NCI-H1417 treated with DMSO at 0.1 percent for 48 hours (cell line): ENCODE measurements around the gene SLF2.

Experiments
- DNase-seq: peaks from one replicate; lab custom pipeline; 2025; lab: John Stamatoyannopoulos, UW

SLF2 gene

DNA sequence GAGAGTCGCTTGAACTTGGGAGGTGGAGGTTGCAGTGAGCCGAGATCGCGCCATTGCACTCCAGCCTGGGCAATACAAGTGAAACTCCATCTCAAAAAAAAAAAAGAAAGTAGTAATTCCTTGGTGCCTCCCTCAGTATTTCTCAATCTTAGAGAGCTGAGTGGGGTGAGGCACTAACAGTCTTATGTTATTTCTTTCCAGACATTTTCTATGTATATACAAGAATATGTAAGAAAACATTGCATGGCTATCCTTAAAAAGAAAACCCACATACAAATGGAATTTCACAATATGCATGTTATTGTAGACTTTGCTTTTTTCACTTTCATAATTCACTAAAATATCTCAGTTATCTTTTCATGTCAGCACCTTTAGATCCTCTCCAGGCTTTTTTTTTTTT lies 13.6 kb upstream of the SLF2 start:
- no peak for DNase-seq

DNA sequence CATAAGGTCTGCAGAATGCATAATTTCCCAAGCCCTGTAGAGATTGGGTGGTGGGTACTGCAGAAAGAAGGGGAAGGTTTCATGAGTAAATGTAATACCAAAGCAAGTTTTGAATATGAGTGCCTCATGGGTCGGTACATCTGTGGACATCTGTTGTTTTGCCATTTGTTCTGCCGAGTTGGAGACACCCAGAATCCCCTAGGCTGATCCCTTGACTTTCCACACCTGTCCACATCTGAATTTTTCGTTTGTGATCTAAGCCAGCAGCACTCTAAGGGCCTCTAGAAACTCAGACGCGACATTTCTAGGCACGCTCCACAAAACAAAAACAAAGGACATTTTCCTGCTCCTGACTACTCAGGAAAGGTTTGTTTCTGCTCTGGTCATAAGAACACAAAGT lies 11.7 kb upstream of the SLF2 start:
- no peak for DNase-seq

DNA sequence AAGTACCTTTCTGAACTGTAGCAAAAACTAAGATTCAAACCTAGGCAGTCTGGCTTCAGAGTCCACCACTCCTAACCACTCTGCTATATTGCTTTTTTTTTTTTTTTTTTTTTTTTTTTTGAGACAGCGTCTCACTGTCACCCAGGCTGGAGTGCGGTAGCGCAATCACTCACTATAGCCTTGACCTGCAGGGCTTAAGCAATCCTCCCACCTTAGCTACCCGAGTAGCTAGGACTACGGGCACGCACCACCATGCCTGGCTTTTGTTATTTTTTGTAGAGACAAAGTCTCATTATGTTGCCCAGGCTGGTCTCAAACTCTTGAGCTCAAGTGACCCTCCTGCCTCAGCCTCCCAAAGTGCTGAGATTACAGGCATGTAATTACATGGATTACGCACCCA lies 10.1 kb upstream of the SLF2 start:
- no peak for DNase-seq

DNA sequence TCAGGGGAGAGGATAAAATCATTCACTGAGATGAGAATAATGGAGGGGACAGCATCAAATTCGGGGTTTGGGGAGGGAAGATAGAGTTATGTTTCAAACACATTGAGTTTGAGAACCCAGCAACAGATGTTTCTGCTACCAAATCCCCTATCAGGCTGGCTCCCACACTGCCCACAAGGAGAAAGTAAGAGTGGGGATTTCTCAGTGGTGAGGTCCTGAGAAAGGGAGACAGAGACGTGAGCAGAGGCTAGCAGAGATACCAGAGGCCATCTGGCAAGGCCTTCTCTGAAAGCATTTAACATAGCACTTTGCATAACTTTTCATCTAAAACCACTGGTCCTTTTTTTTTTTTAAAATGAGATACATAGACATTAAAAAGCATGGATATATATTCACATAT lies 7.8 kb upstream of the SLF2 start:
- DNase-seq: no peak

DNA sequence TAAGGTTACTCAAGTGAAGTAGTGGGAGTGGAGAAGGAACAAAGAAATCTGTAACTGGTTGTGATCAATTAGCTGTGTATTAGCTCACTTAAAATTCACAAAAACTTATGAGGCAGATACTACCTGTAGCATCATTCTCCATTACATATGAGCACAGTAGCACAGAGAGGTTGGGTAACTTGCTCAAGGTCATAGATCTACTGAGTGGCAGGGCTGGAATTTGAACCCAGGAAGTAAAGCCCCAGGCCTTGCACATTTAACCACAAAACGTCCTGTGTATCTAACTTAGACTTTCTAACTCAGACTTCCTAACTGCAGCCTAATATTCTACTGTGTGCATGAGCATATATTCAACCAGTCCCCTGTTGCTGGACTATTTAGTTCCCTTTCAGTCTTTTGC lies 5.6 kb upstream of the SLF2 start:
- no peak for DNase-seq

DNA sequence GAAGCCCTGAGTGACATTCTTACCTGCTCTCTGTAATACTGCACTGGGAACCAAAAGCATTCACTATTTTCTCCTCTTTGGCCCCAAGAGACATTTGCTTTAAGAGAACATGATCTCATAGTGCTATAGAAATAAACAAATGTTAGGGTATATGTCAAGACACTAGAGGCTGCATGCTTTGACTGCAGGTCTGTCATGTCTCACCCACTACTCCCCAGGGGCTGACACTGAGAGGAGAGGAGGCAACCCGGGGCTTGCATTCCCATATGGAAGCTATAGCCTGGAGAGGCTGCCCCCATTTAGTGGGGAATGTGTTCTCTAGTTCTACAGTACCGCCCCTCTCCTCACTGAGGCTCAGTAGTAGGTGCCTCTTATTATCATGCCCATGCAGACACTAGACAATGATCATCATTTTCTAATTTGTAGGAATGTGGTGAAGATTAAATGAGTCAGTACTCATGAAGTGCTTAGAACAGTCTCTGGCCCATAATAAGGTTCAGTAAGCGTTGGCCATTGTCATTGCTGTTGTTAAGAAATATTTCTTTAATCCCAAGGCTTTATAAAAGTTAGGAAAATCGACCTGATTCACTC lies 4.9 kb upstream of the SLF2 start:
- no peak for DNase-seq

DNA sequence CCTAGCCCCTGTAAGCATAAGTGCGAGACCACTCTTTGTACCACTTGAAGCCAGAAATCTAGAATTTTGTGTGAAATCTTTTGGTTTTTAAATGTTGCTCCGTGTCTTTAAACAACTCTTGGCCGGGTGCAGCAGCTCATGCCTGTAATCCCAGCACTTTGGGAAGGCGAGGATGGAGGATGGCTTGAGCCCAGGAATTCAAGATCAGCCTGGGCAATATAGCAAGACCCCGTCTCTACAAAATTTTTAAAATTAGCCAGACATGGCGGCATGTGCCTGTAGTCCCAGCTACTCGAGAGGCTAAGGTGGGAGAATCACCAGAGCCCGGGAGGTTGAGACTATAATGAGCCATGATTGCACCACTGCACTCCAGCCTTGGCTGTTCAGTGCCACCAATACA lies 4.4 kb upstream of the SLF2 start:
- DNase-seq: no peak

DNA sequence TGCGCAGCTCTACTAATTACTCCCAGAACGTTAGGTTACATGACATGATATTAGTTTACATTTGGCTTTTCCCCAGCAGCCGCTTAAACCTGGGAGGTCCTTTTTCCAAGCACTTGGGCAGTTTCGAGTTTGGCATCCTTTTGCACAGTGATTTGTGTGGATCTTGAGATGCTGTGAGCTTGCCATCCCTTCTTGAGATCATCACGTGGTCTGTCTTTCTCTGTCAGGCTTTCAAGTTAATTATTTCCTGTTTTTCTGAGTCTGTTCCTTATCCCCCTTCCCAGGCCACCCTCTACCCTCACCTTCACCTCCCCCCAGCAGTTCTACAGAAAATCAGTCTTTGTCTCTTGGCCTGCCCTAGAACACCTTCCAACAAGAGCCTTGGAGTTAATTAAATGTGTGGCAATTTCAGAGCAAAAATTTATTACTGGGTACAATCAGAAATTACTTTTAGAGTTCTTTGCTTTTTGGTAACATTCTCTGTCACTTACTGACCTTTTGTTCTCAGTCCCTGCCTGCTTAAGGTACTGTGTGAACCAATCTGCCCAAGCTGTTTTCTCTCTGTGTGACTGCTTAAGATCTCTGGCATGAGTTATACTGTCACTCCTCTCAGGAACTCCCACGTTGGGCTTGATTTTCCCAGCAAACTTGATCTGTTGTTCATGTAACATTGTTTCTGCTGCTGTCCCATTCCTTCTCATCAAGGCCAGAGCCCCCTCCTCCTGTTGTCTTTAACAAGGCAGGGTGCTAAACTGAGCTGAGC lies 3.1 kb upstream of the SLF2 start:
- no peak for DNase-seq

DNA sequence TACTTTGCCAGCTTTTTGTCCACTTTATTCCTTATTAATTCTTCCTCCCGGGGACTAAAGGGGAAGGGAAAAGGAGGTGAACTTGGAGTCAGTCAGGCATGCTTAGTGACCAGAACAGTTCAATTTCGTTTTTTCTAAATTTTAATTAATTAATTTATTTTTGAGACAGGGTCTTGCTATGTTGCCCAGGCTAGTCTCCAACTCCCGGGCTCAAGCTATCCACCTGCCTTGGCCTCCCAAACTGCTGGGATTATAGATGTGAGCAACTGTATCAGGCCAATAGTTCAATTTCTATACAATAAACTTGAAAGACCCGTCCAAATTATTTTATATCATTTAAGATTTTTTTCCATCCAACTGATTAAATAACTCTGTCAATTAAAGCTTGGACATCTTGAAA lies 1.3 kb upstream of the SLF2 start:
- no peak for DNase-seq

DNA sequence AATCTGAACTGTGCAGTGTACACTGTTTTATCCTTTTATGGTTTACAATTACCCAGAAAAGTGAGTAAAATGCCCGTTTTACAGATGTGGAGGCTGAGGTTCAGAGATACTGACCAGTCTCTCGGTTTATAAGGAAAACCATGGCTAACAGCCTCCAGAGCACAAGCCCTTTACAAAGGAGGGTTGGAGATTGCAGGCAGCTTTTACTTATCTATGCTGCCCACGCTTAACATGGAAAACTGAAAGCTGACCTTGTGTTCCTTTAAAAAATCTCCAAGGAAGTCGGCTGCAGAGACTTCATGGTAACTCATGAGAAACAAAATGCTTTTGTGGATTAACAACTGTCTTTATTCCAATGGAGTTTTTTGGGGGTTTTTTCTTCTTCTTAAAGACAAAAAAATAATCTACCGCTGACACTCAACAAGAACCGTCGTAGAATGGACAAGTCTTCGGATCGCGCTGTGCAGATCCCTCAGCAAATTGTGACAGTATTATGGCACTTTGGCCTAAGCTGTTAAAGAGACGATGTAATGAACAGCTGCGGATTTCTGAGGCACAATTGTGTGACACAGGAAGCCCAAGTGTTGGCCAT lies 654 bp upstream of the SLF2 start:
- no peak for DNase-seq

DNA sequence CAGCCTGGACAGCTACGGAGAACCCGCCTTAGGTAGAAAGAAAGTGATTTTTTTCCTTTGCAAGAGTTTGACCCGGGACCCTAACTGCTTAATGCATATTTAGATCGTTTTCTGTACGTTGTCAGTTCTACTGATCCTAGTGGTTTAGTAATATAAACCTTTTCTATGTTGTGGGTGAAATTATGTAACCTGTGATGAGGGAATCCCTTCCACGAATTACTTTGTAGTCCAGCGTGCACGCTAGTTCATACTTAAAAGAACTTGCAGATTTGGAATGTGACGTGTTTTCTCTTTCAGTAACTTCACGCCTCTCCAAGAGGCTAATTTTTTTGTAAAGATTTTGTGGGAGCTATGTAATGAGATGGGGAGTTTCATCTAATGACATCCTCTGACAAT lies 705 bp downstream of the SLF2 start:
- DNase-seq: no peak

DNA sequence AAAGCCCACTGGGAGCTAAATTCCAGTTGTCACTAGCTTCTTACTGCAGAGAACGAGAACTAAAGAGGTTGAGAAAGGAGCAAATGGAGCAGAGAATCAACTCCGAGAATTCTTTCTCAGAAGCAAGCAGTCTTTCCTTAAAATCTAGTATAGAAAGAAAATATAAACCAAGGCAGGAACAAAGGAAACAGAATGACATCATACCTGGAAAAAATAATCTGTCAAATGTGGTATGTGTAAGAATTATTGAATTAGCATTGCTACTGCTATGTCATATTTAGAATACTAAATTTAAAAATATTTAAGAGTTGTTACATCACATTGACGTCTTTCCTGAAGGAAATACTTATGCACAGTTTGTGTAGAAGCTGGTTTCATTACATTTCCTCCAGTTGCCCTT lies 4.3 kb downstream of the SLF2 start:
- no peak for DNase-seq

DNA sequence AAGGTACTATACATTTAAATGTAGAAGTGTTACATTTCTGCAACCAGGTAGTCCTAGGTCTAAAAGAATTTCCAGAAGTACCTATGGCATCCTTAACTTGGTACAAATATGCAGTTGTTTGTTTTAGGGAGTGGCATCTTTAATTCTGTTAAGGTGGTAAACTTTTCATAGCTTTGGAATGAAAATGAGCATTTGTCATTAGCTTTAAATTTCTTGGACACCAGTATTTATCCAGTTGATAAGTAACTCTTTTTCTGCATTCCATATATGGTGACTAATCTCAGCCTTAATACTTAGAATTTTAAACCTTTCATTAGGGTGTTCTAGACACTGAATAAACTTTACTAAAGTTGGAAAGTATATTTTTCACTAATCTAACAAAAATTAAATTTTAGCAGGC lies 10.8 kb downstream of the SLF2 start:
- no peak for DNase-seq

DNA sequence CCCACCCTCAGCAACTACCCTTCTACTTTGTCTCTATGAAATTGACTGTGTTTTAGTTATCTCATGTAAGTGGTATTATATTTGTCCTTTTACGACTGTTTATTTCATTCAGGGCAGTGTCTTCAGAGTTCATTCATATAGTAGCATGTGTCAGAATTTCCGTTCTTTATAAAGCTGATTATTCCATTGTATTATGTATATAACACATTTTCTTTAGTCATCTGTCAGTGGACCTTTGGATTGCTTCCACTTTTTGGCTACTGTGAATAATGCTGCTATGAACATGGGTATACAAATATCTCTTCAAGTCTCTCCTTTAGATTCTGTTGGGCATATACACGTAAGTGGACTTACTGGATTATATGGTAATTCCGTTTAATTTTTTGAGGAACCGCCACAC lies 14.5 kb downstream of the SLF2 start:
- DNase-seq: no peak

DNA sequence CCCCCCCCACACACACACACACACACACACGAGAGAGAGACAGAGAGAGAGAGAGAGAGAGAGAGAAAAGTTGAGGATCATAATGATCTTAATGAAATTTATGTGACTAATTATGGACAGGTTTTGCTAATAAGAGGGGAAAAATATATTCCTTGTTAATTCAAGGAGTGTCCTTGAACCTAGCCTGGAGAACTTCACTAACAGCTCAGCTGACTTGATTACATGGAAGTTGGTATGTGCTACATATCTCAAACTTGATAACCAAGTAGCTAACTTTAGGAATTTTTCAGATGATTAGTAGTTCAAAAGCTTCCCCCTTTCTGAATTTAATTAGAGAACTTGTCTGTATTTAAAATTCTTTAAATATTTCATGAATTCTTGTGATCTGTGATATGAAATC lies 15.3 kb downstream of the SLF2 start:
- no peak for DNase-seq

DNA sequence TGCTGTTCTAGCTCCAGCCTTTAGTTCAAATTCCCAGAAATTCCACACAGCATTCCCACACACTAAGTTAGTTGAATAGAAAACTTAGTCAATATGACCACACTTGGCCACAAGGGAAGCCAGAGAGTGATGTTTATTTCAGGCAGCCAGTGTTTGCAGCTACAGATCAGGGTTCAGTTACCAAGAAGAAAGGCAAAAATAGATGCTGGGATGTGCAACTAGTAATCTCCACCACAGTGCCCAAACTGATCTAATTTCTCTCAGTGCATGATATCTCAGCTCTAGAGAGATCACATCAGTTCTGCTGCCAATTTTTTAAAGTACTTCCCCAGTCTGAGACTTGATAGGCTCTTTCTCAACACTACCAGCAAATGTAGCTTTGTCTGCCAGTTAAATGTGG lies 17.6 kb downstream of the SLF2 start:
- DNase-seq: no peak

DNA sequence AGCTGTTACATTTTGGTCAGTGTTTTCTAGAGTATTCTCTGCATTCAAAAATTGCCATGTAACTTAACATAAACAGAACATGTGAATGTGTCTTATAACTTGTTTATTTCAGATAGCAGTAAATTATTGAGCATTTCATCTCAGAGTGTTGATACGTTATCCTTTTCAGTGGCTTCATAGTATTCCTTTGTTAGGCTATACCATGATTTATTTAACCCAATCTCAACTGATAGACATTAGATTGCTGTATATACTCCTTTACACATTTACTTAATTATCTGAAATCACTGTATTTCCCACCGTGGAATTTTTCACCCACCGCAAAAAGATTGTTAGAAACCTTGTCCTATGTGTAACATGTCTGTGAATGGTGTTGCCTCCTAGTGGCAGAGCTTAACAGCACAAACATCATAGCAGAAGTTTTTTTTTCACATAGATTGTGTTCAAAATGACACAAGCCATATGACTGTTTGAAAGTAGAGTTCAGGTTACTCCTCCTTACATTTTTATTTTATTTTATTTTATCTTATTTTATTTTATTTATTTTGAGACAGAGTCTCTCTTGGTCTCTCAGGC lies 21.4 kb downstream of the SLF2 start:
- DNase-seq: no peak

DNA sequence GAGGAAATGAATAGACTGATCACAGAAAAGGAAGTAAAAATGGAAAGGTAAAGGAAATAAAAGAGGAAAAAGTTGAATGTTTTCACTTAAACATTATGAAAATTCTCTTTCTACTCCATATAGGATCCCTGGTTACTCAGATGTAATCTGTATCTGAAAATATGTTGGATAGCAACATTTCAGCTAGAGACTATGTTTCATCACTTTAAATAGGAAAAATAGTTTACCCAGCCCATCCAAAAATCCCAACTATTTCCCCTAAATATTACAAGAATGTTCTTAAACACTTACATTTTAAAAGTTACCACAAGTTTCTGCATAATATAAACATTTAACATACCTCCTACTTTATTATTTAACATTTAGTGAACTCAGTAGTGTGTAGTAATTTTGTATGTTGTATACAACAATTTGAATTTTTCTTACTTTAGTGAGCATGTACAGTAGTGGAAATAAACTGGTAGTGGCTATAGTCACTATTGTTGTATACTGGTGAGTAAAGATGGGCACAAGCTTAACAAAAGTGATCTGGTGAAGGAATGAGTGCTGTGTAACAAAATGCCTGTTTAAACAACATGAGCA lies 27.1 kb downstream of the SLF2 start:
- DNase-seq: no peak

DNA sequence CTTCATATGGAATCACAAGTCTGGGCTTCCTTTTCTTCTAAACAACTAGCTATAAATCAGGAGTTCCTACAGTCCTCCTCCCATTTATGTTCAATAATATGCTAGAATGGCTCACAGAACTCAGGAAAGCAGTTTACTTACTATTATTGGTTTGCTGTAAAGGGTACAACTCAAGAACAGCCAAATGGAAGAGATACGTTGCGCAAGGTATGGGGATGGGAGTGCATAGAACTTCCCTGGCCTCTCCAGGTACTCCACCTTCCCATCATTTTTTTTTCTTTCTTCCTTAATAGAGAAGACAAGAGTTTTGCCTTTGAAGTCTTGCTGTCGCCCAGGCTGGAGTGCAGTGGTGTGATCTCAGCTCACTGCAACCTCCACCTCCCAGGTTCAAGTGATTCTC lies 29.5 kb downstream of the SLF2 start:
- DNase-seq: no peak

DNA sequence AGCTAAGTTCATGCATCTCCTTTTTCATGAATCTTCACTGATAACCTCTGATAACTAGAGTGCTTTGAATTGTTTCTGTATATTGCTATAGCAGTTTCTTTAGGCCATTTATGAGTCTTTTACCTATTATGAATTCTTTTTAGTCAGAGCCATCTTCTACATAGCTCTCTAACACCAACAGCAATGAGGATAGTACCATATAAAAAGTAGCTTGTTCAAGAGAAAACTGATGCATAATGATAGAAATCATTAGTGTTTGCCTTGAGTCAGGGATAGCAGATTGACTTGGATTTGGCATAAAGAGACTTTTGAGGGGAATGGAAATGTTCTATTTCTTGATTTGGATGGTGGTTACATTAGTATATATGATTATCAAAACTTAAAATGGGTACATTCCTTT lies 30.7 kb downstream of the SLF2 start:
- no peak for DNase-seq

DNA sequence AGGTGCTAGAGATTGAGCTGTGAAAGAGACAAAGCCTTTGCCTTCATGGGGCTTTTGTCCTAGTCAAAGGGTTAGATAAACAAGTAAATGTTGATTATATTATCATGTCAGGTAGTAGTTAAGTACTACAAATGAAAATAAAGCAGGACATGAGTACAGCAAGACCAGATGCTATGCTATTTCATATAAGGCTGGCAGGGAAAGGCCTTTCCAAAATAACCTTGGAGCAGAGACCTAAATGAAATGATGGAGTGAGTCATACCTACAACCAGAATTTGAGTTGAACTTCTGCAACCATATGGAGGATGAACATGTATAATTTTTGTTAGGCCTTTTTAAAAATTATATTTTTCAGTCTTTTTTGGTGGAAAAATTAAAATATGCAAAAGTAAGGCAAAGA lies 33.0 kb downstream of the SLF2 start:
- no peak for DNase-seq

DNA sequence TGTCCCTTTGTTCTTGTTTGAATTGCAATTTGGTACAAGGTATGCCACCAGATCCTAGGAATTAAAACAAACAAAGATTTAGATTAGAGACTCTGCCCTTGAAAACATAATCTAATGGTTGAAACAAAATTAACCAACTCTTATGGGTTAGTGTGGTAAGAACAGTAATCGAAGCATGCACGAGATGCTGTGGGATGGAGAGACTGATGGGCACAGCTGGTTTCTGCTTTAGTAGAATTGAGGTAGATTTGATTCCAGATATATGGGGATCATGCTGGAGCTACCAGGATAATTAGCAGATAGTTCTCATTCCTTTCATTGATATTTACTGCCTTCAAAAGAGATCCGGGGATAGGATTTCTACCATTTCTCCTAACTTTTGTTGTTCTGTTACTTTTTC lies 36.2 kb downstream of the SLF2 start:
- DNase-seq: no peak

DNA sequence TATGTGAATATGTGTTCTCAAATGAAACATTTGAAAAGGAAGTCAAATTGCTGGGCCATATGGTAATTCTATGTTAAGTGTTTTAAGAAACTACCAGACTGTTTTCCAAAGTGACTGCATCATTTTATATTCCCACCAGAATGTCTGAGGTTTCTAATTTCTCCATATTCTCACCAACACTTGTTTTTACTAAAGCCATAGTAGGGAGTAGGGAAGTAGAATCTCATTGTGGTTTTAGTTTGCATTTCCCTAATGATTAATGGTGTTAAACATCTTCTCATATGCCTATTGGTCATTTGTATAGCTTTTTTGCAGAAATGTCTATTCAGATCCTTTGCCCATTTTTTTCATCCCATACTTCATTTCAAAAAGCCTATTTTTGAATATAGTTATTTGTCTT lies 47.5 kb downstream of the SLF2 start:
- no peak for DNase-seq
